K562 (cell line): ENCODE results near the gene CDH3. TPM values are rescaled to one million over a fixed set of nuclear protein-coding genes. Genes with fewer than 3 reads are reported as not detected.
A peak's percentile ranks its signal among the peaks of the same experiment; 100 is the strongest.

Experiments used
- ATAC-seq: fragments of 200-7000 bp; cut with Tn5 transposase; 3 replicates; pipeline ENCODE4 v1.9.1; 2020; ENCODE audit warnings: moderate library complexity
- BruUV-seq: library from RNA; stranded (reverse); fragments of 400-500 nt; replicated peaks from 2 replicates; lab custom pipeline; 2021; lab: Mats Ljungman, UMichigan
- CTCF ChIA-PET: fragments of 300-600 bp; formaldehyde crosslinking; extraction: SDS; loops from one replicate; lab custom pipeline; 2021; ENCODE audit warnings: low intra/inter-chr PET ratio; lab: Yijun Ruan, JAX
- POLR2A ChIA-PET: fragments of 300-600, 350-650 bp; sonication (Branson Sonifier 250); formaldehyde crosslinking; extraction: SDS; loops from one replicate; lab custom pipeline; 2021; ENCODE audit warnings: antibody characterized with exemption, inconsistent platforms; lab: Yijun Ruan, JAX
- DNase-seq, 4 experiments: peaks; one replicate each; pipeline versions ENCODE4 v3.0.0 to v3.0.0-alpha.2; 2011 to 2018; ENCODE audit warnings: low spot score in 3 of 4, mixed read lengths in 3 of 4; ENCODE audit errors: extremely low read depth in 1 of 4
- FAIRE-seq: peaks from 2 replicates; lab custom pipeline; 2011; peaks lifted over from hg19 to GRCh38; lab: Jason Lieb, UNC
- H2AFZ ChIP-seq: 2 replicates; pipeline ENCODE4 v1.6.0; 2011; ENCODE audit warnings: low read depth, low read length, control low read depth, inconsistent platforms
- H3K27ac ChIP-seq: fragments of 200-600 bp; 3 replicates; pipeline ENCODE4 v1.8.0; 2011; ENCODE audit warnings: low read depth, mild to moderate bottlenecking, control low read depth, inconsistent platforms, low read length, moderate library complexity, mixed read lengths; ENCODE audit errors: extremely low read depth
- H3K27me3 ChIP-seq, 2 experiments: fragments of 300-600 bp in 1 of 2; 2 replicates in 1 of 2; 3 replicates in 1 of 2; pipeline versions ENCODE4 v1.6.0 to v1.8.0; 2011; ENCODE audit warnings: inconsistent platforms in 2 of 2, low read length in 2 of 2, mild to moderate bottlenecking in 1 of 2, mixed read lengths in 1 of 2, moderate library complexity in 1 of 2; ENCODE audit not compliant: control insufficient read depth in 2 of 2, insufficient read depth in 2 of 2
- H3K36me3 ChIP-seq: fragments of 300-600 bp; 3 replicates; pipeline ENCODE4 v1.8.0; 2011; ENCODE audit warnings: mild to moderate bottlenecking, low read length, inconsistent platforms; ENCODE audit not compliant: control insufficient read depth, insufficient read depth
- H3K4me1 ChIP-seq, 2 experiments: fragments of 200-600 bp in 1 of 2; replicated peaks in 1 of 2; 2 replicates in 1 of 2; 3 replicates in 1 of 2; pipeline versions ENCODE4 v1.5.1 to v1.8.0; 2011; ENCODE audit warnings: inconsistent platforms in 2 of 2, low read length in 2 of 2, mild to moderate bottlenecking in 1 of 2, mixed read lengths in 1 of 2, moderate library complexity in 1 of 2; ENCODE audit not compliant: control insufficient read depth in 2 of 2, insufficient read depth in 2 of 2
- H3K4me2 ChIP-seq: 2 replicates; pipeline ENCODE4 v1.6.1; 2011; ENCODE audit warnings: low read length, control low read depth, inconsistent platforms, mixed read lengths; ENCODE audit not compliant: insufficient read depth
- H3K4me3 ChIP-seq: fragments of 200-600 bp; sonication (generic), shearing (Covaris generic); 2 replicates; pipeline ENCODE4 v1.5.1; 2016; ENCODE audit warnings: control low read depth, inconsistent platforms
- H3K79me2 ChIP-seq: fragments of 200-600 bp; 3 replicates; pipeline ENCODE4 v1.8.0; 2011; ENCODE audit warnings: low read length, inconsistent platforms; ENCODE audit not compliant: control insufficient read depth, insufficient read depth
- H3K9ac ChIP-seq, 2 experiments: 2 replicates each; pipeline versions ENCODE4 v1.6.0 to v1.6.1; 2011; ENCODE audit warnings: low read depth in 2 of 2, low read length in 2 of 2, control low read depth in 1 of 2, inconsistent platforms in 1 of 2, mild to moderate bottlenecking in 1 of 2, mixed read lengths in 1 of 2; ENCODE audit not compliant: insufficient read depth in 1 of 2
- H3K9me1 ChIP-seq: one replicate; pipeline ENCODE4 v1.6.0; 2011; ENCODE audit warnings: inconsistent platforms, mild to moderate bottlenecking, low read length, moderate library complexity; ENCODE audit not compliant: control insufficient read depth, insufficient read depth
- H3K9me3 ChIP-seq: replicated peaks from 2 replicates; pipeline ENCODE4 v1.5.1; 2011; ENCODE audit warnings: low read depth, low read length, inconsistent platforms; ENCODE audit not compliant: control insufficient read depth, insufficient read depth
- H4K20me1 ChIP-seq: replicated peaks from 2 replicates; pipeline ENCODE4 v1.6.1; 2011; ENCODE audit warnings: low read length, inconsistent platforms, mixed read lengths; ENCODE audit not compliant: control insufficient read depth, insufficient read depth
- ADNP ChIP-seq: fragments of 200-800 bp; sonication (Bioruptor generic); IDR thresholded peaks from 2 replicates; pipeline ENCODE4 v1.6.1; 2016; ENCODE audit warnings: missing genetic modification characterization, missing compliant biosample characterization
- CBX5 ChIP-seq: IDR thresholded peaks from 2 replicates; pipeline ENCODE4 v1.6.1; 2014; ENCODE audit warnings: low read depth, borderline replicate concordance
- DPF2 ChIP-seq: fragments of 450-650 bp; IDR thresholded peaks from 2 replicates; pipeline ENCODE4 v1.6.1; 2016
- FOSL1 ChIP-seq: fragments of 200-800 bp; sonication (Bioruptor generic); conservative IDR thresholded peaks from 2 replicates; pipeline ENCODE4 v1.6.1; 2016; ENCODE audit warnings: missing genetic modification characterization, missing compliant biosample characterization
- GABPA ChIP-seq: fragments of 200-800 bp; sonication (Bioruptor generic); conservative IDR thresholded peaks from 2 replicates; pipeline ENCODE4 v1.6.1; 2016; ENCODE audit warnings: low read depth, missing genetic modification characterization, missing compliant biosample characterization
- GABPB2 ChIP-seq: fragments of 250-450 bp; sonication (Bioruptor Pico); conservative IDR thresholded peaks from 2 replicates; pipeline ENCODE4 v1.5.1; 2021; ENCODE audit warnings: mild to moderate bottlenecking
- GATAD2B ChIP-seq: fragments of 450-650 bp; IDR thresholded peaks from 2 replicates; pipeline ENCODE4 v1.6.1; 2017; ENCODE audit warnings: mild to moderate bottlenecking, borderline replicate concordance
- JUND ChIP-seq, 2 experiments: IDR thresholded peaks; 2 replicates in 1 of 2; 3 replicates in 1 of 2; pipeline ENCODE4 v1.6.1; 2011; ENCODE audit warnings: borderline replicate concordance in 2 of 2, low read depth in 2 of 2, low read length in 2 of 2, improper control_type of control experiment in 1 of 2, missing biosample characterization in 1 of 2, missing genetic modification characterization in 1 of 2, missing genetic modification reagents in 1 of 2
- L3MBTL2 ChIP-seq: fragments of 450-650 bp; IDR thresholded peaks from 2 replicates; pipeline ENCODE4 v1.6.1; 2016; ENCODE audit warnings: mild to moderate bottlenecking, moderate library complexity
- NRF1 ChIP-seq, 2 experiments: fragments of 450-650 bp; IDR thresholded peaks in 1 of 2; conservative IDR thresholded peaks in 1 of 2; 2 replicates each; pipeline ENCODE4 v1.6.1; 2014; ENCODE audit warnings: mild to moderate bottlenecking in 2 of 2
- THRAP3 ChIP-seq: fragments of 450-650 bp; IDR thresholded peaks from 2 replicates; pipeline ENCODE4 v1.6.1; 2016; ENCODE audit warnings: mild to moderate bottlenecking, inconsistent platforms, borderline replicate concordance
- ZNF780A ChIP-seq: fragments of 250-450 bp; sonication (Bioruptor Pico); IDR thresholded peaks from 2 replicates; pipeline ENCODE4 v1.5.0; 2021; ENCODE audit warnings: mild to moderate bottlenecking
- WGBS: fragments of 100-300 bp; shearing (Covaris generic); methylation state at CpG from one replicate; pipeline ENCODE4 v1.1.6; 2016; ENCODE audit warnings: low coverage, mixed read lengths; ENCODE audit not compliant: insufficient coverage; ENCODE audit errors: missing lambda C conversion rate; 5-methylcytosine and 5-hydroxymethylcytosine counted together
- in situ Hi-C: fragments of 300-500 bp; cut with MboI; formaldehyde crosslinking; loops from 4 replicates; pipeline ENCODE4 v1.15.0; 2018; ENCODE audit warnings: inconsistent platforms, mixed read lengths
- intact Hi-C: fragments of 100-400 bp; cut with micrococcal nuclease; formaldehyde crosslinking; loops from 2 replicates; pipeline ENCODE4 v1.14.2; 2022
- polyA plus RNA-seq, 8 experiments: library from polyadenylated mRNA; depleted of rRNA in 4 of 8; stranded (reverse) in 5 of 8; unstranded in 3 of 8; fragments of >200 nt; fragmentation: Nextera tagmentation in 2 of 8; fragmentation: Illumina TruSeq in 1 of 8; extraction: Ambion mirVana in 2 of 8; extraction: Trizol in 1 of 8; gene quantifications; 2 replicates each; pipeline versions ENCODE4 v1.2.1 to v1.2.3, GENCODE V29; 2011 to 2014; ENCODE audit warnings: inconsistent platforms in 1 of 8, missing spikeins in 1 of 8
- total RNA-seq, 7 experiments: library from RNA; depleted of rRNA in 6 of 7; stranded (reverse); fragments of >200 nt in 6 of 7; fragmentation: Illumina TruSeq in 2 of 7; extraction: Trizol in 2 of 7; gene quantifications; 2 replicates each; pipeline versions ENCODE4 v1.2.1 to v1.2.3, GENCODE V29; 2011 to 2021; ENCODE audit warnings: low replicate concordance in 1 of 7

Gene CDH3
- total and polyA plus RNA-seq, 9 of the 15 experiments (the other 6 are each of a cell fraction or from before 2014, with no cell fraction given) = 0.06 to 0.09 TPM; not detected in 7

GRCh38 chr16:68739964-68740627 lies 95.0 kb downstream of the CDH3 start:
- Histone ChIP-seq H3K27me3 (no peaks in the 10 kb centered on the region), H3K27ac (peak overlapping the region; percentile 47; the same call in 2 of the 3 replicates), H3K9me1 (no peaks in the 10 kb centered on the region), H3K4me3 (no peak overlapping the region), H2AFZ (peak overlapping the region; percentile 83), H4K20me1 (no peaks in the 10 kb centered on the region), H3K9ac (peak overlapping the region in 1 of 2 experiments; percentile 30; a peak in 2 of 4 replicates), H3K4me1 (peaks cover 25 to 32% of the 10 kb centered on the region in 2 experiments), H3K79me2 (no peaks in the 10 kb centered on the region), H3K9me3 (no peaks in the 10 kb centered on the region), H3K36me3 (no peaks in the 10 kb centered on the region), H3K4me2 (no peak overlapping the region)
- 8% methylated on average over 7 of the region's 7 CpGs for WGBS
- POLR2A ChIA-PET = interaction anchor here (0.6 to 1.2 kb wide), 3 partner anchors 14 to 929 kb away, joined by 3 to 7 read pairs (median 4); no protein-coding TSS in a partner anchor
- CTCF ChIA-PET = no interaction called here
- DNase-seq (peak in 1 of 4 experiments; percentile 64), FAIRE-seq (peak; percentile 81), ATAC-seq (peak; percentile 53)
- in situ Hi-C loops = no loop called here
- intact Hi-C loops = no loop called here
- no TSS peak for BruUV-seq
- TF ChIP-seq NRF1 (conservative IDR thresholded peaks at IDR 0.05 in 1 of 2, IDR thresholded peaks at IDR 0.05 in 1 of 2) = peak; percentile 62 to 70
- no peak for TF ChIP-seq GABPB2
- TF ChIP-seq GABPA = no peak
- peak; percentile 65 for TF ChIP-seq L3MBTL2
- TF ChIP-seq CBX5 = no peak
- TF ChIP-seq DPF2 = peak; percentile 65
- no peak for TF ChIP-seq ZNF780A (CRISPR knock-in tag)
- TF ChIP-seq JUND (IDR thresholded peaks at IDR 0.05; ENCODE audit: borderline replicate concordance, low read depth, low read length) = peak; percentile 31; the same call in 1 of the 2 replicates
- TF ChIP-seq JUND (tag; IDR thresholded peaks at IDR 0.05; ENCODE audit: borderline replicate concordance, low read depth, low read length) = no peak
- TF ChIP-seq ADNP = peak; percentile 53; the same call in 1 of the 2 replicates
- no peak for TF ChIP-seq THRAP3
- TF ChIP-seq GATAD2B = no peak
- TF ChIP-seq FOSL1 (tag) = peak; percentile 52; the same call in 1 of the 2 replicates
